NCI-H2171 treated with DMSO at 0.1 percent for 48 hours (cell line): ENCODE measurements around the gene TIMM22.
A peak's percentile ranks its signal among the peaks of the same experiment; 100 is the strongest.
"Not testable (repeated sequence)": the region's sequence is repeated elsewhere in the genome, so short reads cannot be mapped to it uniquely, and the experiment has no call there.

Experiments used
- DNase-seq: peaks from one replicate; lab custom pipeline; 2025; lab: John Stamatoyannopoulos, UW

TIMM22 gene

DNA sequence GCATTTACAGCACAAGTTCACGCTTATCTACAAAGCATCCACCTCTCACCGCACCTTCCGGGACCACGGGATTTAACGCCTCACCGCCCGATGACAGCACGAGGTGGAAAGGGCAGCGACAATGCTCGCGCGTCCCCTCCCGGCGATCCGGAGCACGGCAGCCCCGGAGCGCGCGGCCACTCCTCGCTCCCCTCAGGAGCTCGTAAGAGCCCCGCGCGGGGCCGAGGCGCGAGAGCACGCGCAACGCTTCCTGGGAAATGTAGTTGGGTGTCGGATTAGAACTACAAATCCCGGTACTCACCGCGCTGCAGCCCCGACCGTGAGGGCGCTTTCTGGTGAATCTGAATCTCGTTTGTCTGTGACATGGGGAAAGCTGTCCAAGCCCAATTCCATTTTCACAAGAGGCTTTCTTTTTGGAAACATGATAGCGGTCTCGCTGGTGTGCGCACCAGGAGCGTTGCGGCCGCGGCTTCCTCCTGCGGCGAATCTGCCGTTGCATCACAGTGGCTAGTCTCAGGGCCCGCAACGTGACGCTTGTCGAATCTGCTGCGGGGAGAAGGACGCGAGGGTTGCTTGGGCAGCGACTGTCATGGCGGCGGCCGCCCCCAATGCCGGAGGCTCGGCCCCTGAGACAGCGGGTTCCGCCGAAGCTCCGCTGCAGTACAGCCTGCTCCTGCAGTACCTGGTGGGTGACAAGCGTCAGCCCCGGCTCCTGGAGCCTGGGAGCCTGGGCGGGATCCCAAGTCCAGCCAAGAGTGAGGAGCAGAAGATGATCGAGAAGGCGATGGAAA, at the start of gene TIMM22:
Gene TIMM22 (plus strand): TSS at position 576 of the 791 bp plus-strand sequence. CDS start 14 bp downstream, at position 590.
- DNase-seq = peak; percentile 97

DNA sequence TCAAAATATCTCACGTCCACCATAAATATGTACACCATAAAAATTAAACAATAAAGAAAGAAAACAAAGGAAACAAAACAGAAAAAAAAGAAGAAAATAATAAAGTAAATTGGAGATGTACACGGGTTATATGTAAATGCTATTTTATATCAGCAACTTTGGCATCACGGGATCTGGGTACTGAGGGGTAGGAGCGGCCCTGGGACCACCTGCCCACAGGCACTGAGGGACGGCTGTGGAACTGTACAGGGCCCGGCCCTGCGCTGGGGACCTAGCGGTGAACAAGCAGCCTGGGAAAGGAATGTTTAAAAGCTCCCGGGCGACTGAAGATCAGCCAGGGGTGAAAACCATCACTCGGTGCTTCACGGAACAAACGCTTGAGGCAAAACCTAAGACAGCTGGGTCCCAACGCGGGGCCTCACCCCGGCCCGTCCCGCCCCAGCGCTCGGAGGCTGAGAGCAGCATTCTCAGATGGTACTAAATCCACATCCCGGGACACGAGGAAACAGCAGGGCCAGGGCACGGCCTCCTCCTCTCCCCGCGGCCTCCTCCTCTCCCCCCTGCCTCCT, 48.6 kb upstream of the TIMM22 start:
- peak; percentile 6 for DNase-seq

DNA sequence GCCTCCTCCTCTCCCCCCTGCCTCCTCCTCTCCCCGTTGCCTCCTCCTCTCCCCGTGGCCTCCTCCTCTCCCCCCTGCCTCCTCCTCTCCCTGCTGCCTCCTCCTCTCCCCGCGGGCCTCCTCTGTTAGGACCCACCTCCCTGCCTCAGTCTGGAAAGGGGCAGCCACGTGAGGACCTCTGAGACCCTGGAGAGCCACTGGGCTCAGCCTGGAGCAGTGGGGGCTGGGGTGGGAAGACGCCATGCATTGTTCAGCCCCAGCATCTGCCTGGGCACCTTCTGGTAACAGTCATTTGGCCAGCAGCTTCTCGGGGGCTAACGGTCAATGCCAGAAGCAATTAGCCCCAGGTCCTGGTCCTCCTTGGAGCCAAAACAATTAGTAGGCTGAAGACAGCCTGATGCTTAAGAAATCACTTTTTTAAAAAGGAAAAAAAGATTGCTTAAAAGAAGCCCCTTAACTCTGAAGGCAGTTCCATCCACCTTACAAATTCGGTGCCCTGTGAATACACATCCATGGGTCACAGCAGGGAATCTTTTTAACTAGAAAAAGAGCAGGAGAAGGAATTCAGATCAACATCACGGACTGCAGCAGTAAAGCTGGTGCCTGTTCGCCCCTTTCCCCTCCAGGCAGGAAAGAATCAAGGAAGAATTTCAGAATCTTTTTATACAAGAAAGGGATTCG, 47.2 kb upstream of the TIMM22 start:
- DNase-seq = no peak

DNA sequence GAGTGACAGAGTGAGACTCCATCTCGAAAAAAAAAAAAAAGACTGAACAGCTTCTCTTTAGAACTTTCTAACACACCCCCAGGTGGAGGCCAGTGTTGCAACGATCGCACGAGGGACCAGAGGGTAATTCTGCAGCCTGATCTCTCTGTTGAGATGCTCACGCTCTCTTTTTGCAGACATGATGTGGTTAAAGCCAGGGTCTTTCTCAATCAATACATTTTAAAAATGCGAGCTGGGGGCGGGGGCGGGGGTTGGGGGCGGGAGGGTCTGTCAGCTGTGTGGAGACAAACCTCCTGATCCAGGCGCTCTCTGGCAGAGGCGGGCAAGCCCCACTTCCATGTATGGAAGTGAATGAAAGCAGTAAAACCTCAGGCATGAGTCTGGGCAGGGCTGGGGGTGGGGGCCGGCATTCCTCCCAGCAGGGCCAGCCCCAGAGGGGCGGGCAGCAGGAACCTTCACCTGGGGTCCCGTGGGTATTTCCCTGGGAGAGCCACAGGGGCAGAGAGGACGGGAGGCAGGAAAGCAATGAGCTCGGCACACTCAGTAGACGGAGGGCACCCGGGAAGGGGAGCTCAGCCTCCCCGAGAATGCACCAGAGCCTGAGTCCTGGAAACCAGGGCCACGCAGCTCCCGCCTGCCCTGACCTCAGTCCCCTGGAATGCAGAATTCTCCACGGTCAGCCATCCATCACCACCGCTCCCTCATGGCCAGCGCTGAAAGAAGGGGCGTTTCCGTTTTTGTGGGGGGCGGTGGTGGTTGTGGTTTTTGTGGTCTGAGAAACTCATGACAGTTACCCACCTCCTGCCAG, 45.4 kb upstream of the TIMM22 start:
- no peak for DNase-seq

DNA sequence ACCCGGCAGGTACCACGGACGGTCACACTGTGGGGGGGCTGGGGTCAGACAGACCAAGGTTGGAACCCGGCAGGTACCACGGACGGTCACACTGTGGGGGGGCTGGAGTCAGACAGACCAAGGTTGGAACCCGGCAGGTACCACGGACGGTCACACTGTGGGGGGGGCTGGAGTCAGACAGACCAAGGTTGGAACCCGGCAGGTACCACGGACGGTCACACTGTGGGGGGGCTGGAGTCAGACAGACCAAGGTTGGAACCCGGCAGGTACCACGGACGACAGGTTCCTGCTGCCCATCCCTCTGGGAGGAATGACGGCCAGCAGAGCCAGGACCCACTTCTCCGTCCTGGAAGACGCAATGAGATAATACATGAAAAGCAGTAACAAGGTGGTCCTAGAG, 44.3 kb upstream of the TIMM22 start:
- DNase-seq = not testable (repeated sequence)

DNA sequence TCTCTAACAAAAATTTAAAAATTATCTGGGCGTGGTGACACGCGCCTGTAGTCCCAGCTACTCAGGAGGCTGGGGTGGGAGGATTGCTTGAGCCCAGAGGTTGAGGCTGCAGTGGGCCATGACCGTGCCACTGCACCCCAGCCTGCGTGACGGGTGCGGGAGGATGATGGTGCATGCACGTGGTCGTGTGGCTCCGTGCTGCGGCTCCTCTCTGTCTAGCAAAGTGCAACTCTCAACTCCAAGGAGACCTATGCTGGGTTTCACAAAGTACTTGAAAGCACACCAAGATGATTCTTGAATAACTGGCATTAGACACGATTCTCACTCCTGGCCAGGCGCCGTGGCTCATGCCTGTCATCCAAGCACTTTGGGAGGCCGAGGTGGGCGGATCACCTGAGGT, 43.2 kb upstream of the TIMM22 start:
- DNase-seq = no peak

DNA sequence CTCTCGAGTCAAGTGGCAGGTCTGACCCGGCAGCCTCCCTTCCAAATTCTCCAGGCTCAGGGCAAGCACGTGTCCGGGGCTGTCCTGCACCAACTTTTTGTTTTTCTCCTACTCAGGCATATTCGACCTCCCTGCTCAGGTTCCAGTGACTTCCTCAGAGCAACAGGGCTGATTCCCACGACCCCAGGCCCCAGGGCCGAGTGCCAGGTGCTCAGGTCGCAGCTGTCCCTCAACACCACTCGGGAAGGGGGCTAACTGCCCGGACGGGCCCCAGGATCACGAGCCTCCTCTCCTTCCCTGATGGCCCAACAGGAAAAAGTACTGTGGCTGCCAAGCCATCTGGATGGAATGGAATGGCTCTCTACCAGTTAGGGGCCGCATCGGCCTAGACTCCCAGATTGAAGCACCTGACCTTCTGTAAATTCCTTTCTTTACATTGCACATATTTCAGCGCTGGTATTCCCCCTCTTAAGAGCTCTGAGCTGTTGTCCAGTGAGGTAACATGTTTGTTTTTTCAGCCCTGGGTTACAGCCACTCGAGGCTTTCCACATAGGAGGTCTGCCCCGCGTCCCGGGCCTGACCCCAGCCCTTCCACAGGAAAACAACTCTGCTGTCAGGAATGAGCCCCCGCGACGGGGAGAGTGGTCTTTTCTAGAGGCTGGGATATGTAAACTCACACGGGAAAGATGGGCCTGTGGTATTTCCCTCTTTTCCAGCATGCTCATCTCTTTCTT, 42.3 kb upstream of the TIMM22 start:
- no peak for DNase-seq

DNA sequence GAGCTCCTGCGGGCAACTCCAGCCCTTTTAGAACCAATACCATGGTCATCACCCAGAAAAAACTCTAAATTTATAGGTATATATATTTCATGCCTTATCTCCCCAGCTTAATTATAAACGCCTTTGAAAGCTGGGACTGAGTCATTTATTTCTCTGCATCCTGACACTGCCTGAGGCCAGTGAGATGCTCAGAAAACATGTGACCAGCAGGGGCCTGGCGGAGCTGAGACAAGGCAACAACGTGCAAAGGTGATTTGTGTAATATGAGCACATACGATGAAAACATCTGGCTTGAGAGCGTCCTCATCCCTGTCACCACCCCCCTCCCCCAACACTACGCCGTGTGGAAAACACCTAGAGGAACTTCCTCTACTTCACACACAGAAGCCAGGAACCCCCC, 40.0 kb upstream of the TIMM22 start:
- no peak for DNase-seq

DNA sequence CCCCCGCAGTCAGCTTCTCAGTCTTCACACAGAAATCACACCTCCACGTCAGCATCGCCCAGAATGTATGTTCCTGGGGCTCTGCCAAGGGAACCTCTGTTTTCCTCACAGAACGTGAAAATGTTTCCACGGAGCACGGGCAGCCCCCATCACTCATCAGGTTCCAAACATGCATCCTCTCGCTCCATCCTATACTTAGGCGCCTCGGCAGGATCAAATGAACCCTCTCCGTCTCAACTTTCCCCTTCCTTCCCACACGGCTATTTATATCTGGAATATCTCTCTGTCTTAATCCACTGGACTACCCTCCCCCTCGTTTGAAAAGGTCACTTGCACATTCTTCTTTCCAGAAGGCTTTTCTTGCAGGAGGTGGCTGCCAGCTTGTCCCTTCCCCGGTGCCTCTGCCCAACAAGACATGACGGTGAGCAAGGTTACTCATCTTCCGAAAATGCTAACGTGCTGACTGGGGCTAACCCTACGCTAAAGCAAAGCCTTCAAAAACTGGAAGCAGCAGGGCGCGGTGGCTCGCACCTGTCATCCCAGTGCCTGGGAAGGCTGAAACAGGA, 39.0 kb upstream of the TIMM22 start:
- no peak for DNase-seq

DNA sequence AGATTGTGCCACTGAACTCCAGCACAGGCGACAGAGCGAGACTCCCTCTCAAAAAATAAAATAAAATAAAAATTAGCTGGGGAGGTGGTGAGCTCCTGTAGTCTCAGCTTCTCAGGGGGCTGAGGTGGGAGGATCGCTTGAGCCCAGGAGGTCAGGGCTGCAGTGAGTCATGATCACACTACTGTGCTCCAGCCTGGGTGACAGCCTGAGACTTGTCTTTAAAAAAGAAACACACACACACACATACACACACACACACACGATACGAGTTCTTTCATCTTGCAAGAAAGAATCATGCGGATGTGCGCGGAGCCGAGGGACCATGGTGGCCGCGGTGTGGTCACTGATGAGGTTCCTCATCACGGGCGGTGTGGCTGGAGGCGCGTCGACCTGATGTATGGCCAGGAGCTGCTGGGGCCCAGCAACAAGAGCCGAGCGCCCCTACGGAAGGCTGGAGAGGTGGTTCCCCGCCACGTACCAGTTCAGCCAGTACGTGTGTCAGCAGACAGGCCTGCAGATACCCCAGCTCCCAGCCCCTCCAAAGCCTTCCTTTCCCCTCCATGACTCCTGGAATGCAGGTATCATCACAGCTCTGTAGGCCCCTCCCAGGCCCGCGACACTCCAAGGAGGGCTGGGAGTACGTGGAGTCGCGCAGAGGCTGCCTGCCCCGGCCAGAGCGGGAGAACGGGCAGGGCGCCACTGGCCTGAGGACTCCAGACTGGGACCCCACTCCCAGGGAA, 38.0 kb upstream of the TIMM22 start:
- DNase-seq = no peak

DNA sequence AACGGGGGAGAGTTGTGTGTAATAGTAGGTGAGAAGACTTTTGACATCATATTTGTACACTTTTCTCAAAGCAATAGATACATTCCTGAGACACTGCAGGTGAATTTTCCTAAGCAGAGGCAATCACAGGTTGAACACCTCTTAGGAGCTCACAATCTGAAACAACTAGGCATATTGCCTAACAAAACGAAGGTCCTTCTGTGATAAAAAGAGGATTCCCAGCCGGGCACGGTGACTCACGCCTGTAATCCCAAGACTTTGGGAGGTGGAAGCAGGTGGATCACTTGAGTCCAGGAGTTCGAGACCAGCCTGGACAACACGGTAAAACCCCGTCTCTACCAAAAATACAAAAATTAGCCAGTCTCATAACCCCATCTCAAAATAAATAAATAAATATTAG, 34.8 kb upstream of the TIMM22 start:
- no peak for DNase-seq

DNA sequence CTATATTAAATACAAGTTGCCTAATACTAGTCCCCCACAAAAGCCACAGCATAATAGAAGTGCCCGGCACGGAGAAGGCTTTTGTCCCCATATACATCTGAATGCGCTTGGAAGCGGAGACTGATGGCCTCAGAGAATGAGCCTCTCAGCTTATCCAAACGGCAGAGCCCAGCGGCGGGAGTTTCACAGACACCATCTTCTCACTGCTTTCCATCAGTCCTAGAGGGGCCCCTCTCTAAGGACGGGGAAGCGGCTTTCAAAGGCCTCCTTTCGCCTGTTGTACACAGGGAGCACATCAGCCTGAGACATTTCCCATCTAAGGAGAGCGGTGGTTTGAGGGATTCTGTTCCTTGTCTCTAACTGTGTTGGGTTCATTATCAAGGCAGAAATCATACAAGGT, 34.3 kb upstream of the TIMM22 start:
- no peak for DNase-seq

DNA sequence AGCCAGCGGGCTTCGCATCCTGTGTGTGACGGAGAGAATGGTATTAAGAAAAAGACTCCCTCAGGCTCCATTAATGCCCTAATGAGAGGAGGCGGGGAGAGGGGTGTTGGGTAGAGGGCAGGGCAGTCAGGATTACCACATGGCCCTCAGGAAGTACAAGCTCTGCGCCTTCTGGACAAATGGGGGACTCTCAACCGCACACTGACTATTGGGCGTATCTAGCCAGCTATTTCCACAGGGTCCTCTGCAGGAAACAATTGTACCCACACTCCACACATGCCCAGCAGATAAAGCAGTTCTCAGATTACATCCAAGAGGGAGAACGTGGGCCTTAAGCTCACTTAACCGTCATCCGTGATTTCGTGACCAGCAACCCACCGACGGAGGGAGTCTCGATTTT, 32.1 kb upstream of the TIMM22 start:
- DNase-seq = no peak

DNA sequence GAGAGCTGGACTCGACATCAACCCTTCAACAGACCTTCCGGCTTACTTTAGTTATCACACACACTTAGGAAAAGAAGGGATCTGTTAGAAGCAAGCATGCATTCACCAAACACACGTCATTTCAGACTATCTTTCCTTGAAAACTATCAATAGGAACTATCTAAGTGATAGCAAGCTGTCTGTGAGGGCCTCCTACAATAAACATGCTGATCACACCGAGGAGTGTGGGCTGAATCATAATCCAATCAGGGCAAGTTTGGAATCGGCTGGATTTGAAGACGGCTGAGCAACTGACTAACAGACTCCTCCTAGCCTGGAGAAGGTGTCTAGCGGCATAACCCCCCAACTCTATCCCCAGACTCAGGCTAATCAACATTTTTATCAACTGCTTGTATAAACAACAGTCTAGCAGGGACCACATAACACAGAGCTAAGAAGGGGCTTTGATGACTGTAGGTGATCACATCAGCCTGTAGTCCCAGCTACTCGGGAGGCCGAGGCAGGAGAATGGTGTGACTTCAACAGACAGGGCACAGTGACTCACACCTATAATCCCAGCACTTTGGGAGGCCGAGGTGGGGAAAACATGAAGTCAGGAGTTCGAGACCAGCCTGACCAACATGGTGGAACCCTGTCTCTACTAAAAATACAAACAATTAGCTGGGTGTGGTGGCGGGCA, 31.5 kb upstream of the TIMM22 start:
- DNase-seq = no peak

DNA sequence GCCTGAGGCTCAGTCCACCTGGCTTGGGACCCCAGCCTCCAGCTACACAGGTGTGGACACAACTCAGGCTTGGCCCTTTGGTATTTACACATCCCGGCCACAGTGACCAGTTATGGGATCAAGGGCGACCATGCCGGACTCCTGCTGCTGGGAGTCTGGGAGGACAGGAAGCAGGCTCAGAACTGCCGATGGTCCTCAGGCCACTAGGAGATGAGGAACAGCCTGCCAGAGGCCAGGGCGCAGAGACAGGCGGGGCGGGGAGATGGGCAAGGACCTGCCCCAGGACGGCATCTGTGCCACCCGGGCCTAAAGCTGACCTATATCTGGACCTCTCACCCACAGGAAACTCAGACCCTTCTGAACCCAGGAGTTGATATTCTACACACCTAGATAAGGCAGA, 29.8 kb upstream of the TIMM22 start:
- DNase-seq = no peak

DNA sequence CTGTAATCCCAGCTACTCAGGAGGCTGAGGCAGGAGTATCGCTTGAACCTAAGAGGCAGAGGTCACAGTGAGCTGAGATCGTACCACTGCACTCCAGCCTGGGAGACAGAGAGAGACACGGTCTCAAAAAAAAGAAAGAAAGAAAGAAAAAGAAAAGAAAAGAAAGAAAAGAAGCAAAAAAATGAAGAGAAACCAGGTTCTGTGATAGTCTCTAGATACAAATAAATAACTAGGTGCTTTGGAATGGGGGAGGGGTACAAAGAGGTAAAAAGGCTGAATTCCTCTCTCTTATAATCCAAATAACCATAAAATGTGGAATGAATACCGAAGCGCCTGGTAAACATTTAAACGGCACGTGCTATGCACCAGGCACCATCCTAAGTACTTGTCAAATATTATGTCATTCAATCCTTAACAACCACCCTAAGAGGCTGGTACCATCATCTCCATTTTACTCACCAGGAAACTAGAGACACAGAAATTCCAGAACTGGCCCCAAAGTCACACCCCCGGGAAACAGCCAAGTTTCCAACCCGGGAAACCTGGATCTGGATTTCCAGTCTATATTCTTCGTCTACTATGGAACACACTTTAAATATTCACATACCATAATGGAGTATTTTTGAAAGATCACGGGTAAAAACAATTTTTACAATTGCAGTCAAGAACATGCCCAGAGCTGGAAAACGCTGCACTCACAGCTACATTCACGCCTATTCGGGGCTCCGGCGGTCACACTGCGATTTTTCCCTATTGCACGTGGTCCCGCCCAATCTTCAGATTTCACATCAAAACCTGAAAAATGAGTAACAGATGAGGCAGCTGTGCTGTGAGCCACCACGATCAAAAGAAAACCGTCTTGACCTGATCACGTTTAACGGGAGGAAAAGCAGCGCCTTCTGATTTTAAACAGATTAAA, 27.9 kb upstream of the TIMM22 start:
- no peak for DNase-seq

DNA sequence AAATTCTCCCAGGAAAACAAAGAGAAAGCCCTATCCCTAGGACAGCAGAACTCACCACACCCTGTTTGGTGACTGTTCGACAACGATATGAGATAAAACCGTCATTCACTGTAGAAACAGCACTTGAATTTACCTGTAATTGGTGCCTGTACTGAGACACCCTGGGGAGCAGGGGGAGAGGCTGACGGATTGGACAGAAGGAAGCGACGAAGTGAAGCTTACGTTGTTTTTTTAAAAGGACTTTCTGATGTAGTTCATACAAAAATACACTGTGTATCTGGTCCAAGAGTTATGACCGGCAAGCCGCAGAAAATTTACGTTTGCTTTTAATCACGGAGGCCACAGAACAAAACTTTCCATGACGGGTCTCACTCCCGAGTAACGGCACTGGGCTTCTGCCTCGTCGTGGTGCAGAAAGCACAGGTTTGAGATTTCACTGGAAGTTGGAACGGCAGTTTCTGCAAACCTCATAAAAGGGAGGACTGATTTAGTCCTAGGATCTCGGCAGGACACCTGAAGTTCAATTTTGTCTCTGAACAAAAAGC, 27.0 kb upstream of the TIMM22 start:
- no peak for DNase-seq

DNA sequence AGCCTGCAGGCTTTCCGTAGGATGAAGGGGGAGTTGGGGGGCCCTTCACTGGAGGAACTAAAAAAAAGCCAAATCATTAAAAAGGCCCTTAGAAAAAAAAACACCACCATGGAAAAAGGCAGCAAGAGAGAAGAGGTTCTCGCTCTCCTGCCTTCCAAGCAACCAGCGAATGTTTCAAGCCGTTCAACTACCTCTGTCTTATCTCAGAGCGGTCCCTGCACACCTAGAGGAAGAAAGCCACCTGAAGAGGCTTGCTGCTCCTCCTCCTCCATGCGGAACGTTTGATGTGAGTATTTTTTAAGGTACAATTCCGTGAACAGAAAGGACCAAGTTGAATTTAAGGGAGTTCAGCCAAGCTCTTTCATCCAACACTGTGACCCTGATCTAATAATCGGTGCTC, 26.6 kb upstream of the TIMM22 start:
- no peak for DNase-seq

DNA sequence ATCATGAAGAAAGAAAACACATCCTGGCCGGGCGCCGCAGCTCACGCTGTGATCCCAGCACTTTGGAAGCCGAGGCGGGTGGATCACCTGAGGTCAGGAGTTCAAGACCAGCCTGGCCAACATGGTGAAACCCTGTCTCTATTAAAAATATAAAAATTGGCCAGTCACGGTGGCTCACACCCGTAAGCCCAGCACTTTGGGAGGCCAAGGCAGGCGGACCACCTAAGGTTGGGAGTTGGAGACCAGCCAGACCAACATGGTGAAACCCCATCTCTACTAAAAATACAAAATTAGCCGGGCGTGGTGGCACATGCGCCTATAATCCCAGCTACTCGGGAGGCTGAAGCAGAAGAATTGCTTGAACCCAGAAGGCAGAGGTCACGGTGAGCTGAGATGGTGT, 25.1 kb upstream of the TIMM22 start:
- not testable (repeated sequence) for DNase-seq
